Measurements from ENCODE around the gene FAM20A.

DNA sequence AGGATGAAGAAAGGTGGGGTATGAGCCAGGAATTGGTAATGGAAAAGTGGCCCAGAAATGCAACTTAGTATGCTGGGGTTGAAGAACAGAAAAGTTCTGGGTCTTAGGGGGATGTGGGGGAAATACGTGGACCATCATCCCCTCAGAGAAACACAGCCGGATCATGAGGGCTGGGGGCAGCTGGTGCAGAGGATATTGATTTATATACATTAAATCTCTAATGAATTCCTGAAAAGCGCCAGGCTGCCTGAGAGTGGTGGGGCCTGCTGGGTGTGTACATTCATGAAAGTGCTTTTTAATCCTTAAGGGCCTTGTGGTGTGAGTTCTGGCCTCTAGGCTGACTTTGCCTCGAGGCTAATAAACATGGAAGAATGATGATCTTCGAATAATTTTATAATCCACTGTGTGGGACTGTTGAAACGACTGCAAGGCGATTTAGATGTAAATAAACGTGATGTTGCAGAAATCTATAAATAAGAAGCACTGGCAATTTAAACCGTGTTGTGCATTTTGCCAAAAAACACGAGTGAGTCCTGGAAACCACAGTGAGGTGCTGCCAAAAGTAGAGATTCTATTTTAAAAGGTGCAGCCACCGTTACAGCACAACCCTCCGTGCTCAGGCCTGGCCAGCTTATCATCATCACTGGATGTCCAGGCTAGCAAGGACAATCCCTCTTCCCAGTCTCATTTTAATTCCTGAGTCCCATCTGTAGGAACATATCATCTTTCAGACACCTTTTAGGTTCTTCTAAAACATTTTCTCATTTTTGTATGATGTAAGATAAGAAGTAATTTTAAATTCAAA lies 56.9 kb downstream of the FAM20A start:
- no peak for TF ChIP-seq YY1 (IDR thresholded peaks at IDR 0.05; ENCODE audit: insufficient read depth, insufficient read length)
- TF ChIP-seq ZNF274 (IDR thresholded peaks at IDR 0.05; ENCODE audit: low read depth, low read length): no peak

All from NT2/D1 (cell line).